HG02870 (cell line): ENCODE measurements around the gene CRABP2.

Source experiments
- ATAC-seq: cut with Tn5 transposase; IDR thresholded peaks from one replicate; pipeline ENCODE4 v1.9.1; 2021; ENCODE audit warnings: mild to moderate bottlenecking, moderate library complexity; ENCODE audit not compliant: unreplicated experiment

CRABP2 gene

GRCh38 chr1:156705321-156705917 lies at the start of gene CRABP2:
Gene CRABP2 (minus strand): TSS chr1:156705583. CDS start chr1:156705446, 137 bp downstream.
- no peak for ATAC-seq

- no peak for ATAC-seq
Observed at GRCh38 chr1:156754219-156754618, 48.8 kb upstream of the CRABP2 start.

- ATAC-seq = no peak
Observed at GRCh38 chr1:156752843-156753482, 47.6 kb upstream of the CRABP2 start.

GRCh38 chr1:156751757-156752481 lies 46.5 kb upstream of the CRABP2 start:
- peak; percentile 45 for ATAC-seq

- ATAC-seq = no peak
Observed at GRCh38 chr1:156751451-156751756, 46.0 kb upstream of the CRABP2 start, which contains the start of gene HDGF. Gene HDGF (minus strand): TSS chr1:156751675. CDS start chr1:156751429, 246 bp downstream.

- ATAC-seq = peak; percentile 18
Observed at GRCh38 chr1:156750711-156751450, 45.5 kb upstream of the CRABP2 start.

- ATAC-seq = no peak
Observed at GRCh38 chr1:156750191-156750672, 44.8 kb upstream of the CRABP2 start.

- no peak for ATAC-seq
Observed at GRCh38 chr1:156749419-156750118, 44.2 kb upstream of the CRABP2 start.

GRCh38 chr1:156748670-156749418 lies 43.5 kb upstream of the CRABP2 start:
- ATAC-seq = no peak

- ATAC-seq = no peak
Observed at GRCh38 chr1:156747742-156748669, 42.6 kb upstream of the CRABP2 start.

GRCh38 chr1:156746728-156747631 lies 41.6 kb upstream of the CRABP2 start:
- no peak for ATAC-seq

GRCh38 chr1:156746406-156746727 lies 41.0 kb upstream of the CRABP2 start:
- ATAC-seq = no peak

- ATAC-seq = no peak
Observed at GRCh38 chr1:156745881-156746280, 40.5 kb upstream of the CRABP2 start.

- no peak for ATAC-seq
Observed at GRCh38 chr1:156744786-156745419, 39.5 kb upstream of the CRABP2 start.

- no peak for ATAC-seq
Observed at GRCh38 chr1:156744344-156744743, 39.0 kb upstream of the CRABP2 start.

- ATAC-seq = no peak
Observed at GRCh38 chr1:156743367-156744302, 38.3 kb upstream of the CRABP2 start.
